Prostate gland (tissue), 2 donors: ENCODE results near the gene MIF. TPM values are rescaled to one million over a fixed set of nuclear protein-coding genes. Genes with fewer than 3 reads are reported as not detected.
"Not testable (repeated sequence)": the region's sequence is repeated elsewhere in the genome, so short reads cannot be mapped to it uniquely, and the experiment has no call there.

Experiments
- DNase-seq: peaks from one replicate; pipeline ENCODE4 v3.0.0-alpha.2; 2019; ENCODE audit warnings: low spot score
- H3K27ac ChIP-seq, 2 donors: fragments of 200-600 bp; sonication (generic); 2 replicates each; pipeline ENCODE4 v1.5.1; 2017 to 2019
- H3K27me3 ChIP-seq: fragments of 200-600 bp; sonication (generic); replicated peaks from 2 replicates; pipeline ENCODE4 v1.5.1; 2019; ENCODE audit not compliant: insufficient read depth
- H3K36me3 ChIP-seq, 2 donors: fragments of 200-600 bp; sonication (generic); 1 replicate in 1 of 2; 2 replicates in 1 of 2; pipeline versions ENCODE4 v1.5.1 to v1.8.1; 2017 to 2019
- H3K4me1 ChIP-seq: fragments of 200-600 bp; sonication (generic); replicated peaks from 2 replicates; pipeline ENCODE4 v1.5.1; 2019
- H3K4me3 ChIP-seq, 2 donors: fragments of 200-600 bp; sonication (generic); 2 replicates each; pipeline ENCODE4 v1.5.1; 2017 to 2019
- H3K9me3 ChIP-seq: fragments of 200-600 bp; sonication (generic); 2 replicates; pipeline ENCODE4 v1.5.1; 2017
- POLR2A ChIP-seq: fragments of 450-650 bp; IDR thresholded peaks from one replicate; pipeline ENCODE4 v1.6.1; 2016; ENCODE audit warnings: antibody characterized with exemption, mild to moderate bottlenecking
- POLR2AphosphoS5 ChIP-seq: sonication (generic); formaldehyde crosslinking; IDR thresholded peaks from one replicate; pipeline ENCODE4 v1.6.1; 2017; ENCODE audit warnings: antibody characterized with exemption
- WGBS: methylation state at CpG from one replicate; pipeline ENCODE4 v1.1.5; 2018; 5-methylcytosine and 5-hydroxymethylcytosine counted together
- intact Hi-C: fragments of 100-400 bp; cut with DNase I; formaldehyde crosslinking; loops from one replicate; pipeline ENCODE4 v1.14.2; 2022
- small RNA-seq, 2 donors: library from RNA; depleted of rRNA; stranded (forward); fragments of <200 nt; gene quantifications; one replicate each; pipeline ENCODE3, GENCODE V24; 2016
- total RNA-seq, 2 donors: library from RNA; depleted of rRNA; stranded (reverse); fragments of >200 nt; gene quantifications; one replicate each; pipeline ENCODE4 v1.1.0, GENCODE V29; 2016
- TF ChIP-seq, protein P1 (sequence below), 4 experiments: fragments of 200-600 bp in 2 of 4; fragments of 450-650 bp in 2 of 4; sonication (generic) in 2 of 4; IDR thresholded peaks; 1 replicate in 3 of 4; 2 replicates in 1 of 4; pipeline ENCODE4 v1.5.1; 2016 to 2019; ENCODE audit warnings: antibody characterized with exemption in 4 of 4, mild to moderate bottlenecking in 2 of 4, moderate library complexity in 2 of 4

Gene MIF
- total RNA-seq, 2 donors from 2014 or later, result 501 to 587 TPM

DNA sequence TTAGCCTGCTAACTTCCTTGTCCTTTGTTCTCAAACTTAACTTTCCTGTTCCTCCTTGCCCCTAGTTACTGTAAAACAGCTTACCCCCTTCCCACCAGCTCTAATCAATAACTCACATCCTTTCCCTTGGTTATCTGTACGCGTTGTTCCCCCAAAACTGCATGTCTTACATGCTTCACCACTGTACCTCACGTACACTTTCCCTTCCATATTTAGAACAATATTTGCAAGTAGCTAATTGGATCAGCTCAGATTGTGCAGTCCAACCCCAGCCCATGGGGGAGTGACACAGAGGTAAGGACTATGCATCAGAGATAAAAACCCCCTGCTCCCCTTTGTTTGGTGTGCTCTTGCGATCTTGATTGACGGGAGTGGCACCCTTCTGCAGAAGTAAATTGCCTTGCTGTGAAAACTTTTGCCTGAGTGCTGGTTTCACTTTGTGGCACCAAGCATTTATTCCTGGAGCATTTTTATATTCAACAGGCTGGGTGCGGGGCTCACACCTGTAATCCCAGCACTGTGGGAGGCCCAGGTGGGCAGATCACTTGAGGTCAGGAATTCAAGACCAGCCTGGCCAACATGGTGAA lies 30.9 kb downstream of the MIF start:
- TF ChIP-seq POLR2A, result no peak
- TF ChIP-seq POLR2AphosphoS5, result no peak
- TF ChIP-seq, protein P1, sequence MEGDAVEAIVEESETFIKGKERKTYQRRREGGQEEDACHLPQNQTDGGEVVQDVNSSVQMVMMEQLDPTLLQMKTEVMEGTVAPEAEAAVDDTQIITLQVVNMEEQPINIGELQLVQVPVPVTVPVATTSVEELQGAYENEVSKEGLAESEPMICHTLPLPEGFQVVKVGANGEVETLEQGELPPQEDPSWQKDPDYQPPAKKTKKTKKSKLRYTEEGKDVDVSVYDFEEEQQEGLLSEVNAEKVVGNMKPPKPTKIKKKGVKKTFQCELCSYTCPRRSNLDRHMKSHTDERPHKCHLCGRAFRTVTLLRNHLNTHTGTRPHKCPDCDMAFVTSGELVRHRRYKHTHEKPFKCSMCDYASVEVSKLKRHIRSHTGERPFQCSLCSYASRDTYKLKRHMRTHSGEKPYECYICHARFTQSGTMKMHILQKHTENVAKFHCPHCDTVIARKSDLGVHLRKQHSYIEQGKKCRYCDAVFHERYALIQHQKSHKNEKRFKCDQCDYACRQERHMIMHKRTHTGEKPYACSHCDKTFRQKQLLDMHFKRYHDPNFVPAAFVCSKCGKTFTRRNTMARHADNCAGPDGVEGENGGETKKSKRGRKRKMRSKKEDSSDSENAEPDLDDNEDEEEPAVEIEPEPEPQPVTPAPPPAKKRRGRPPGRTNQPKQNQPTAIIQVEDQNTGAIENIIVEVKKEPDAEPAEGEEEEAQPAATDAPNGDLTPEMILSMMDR (IDR thresholded peaks at IDR 0.05), result no peak
- Histone ChIP-seq H3K36me3 (no peaks in the 10 kb centered on the region), H3K27ac (no peak overlapping the region), H3K27me3 (no peaks in the 10 kb centered on the region), H3K4me3 (no peak overlapping the region), H3K4me1 (no peaks in the 10 kb centered on the region), H3K9me3 (no peaks in the 10 kb centered on the region)
- DNase-seq, result no peak
- 78% methylated on average over 6 of the region's 6 CpGs for WGBS
- intact Hi-C loops, result loop anchor here (5.0 kb wide), 1 partner anchor 47 kb away; the partner anchor contains the start of gene DDT

DNA sequence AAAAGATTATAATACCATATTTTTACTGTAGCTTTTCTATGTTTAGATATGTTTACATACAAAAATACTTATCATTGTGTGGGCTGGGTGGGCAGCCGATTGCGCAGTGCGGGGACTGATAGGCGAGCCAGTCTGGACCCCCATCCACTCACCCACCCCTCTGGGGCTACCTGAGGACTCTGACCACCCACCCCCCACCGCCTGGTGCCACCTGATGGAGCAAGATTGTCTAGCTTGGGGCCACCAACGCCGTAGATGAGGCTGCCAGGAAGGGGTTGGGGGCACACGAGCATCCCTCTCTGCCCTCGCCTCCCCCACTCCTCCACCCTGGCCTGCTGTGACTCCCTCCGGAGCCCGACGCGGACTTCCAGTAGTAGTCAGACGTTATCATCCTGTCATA lies 32.4 kb downstream of the MIF start:
- no peak for DNase-seq
- WGBS, result 68% methylated on average over 14 of the region's 14 CpGs
- intact Hi-C loops, result loop anchor here (5.0 kb wide), 1 partner anchor 46 kb away; the partner anchor contains the start of gene DDT
- H3K36me3 ChIP-seq, result no peaks in the 10 kb centered on the region
- H3K4me1 ChIP-seq, result no peaks in the 10 kb centered on the region
- TF ChIP-seq POLR2AphosphoS5 (no peak), POLR2A (no peak)
- TF ChIP-seq, protein P1 (IDR thresholded peaks at IDR 0.05), result no peak
- no peak overlapping the region for H3K4me3 ChIP-seq
- no peaks in the 10 kb centered on the region for H3K27me3 ChIP-seq
- no peak overlapping the region for H3K27ac ChIP-seq
- H3K9me3 ChIP-seq, result no peaks in the 10 kb centered on the region

DNA sequence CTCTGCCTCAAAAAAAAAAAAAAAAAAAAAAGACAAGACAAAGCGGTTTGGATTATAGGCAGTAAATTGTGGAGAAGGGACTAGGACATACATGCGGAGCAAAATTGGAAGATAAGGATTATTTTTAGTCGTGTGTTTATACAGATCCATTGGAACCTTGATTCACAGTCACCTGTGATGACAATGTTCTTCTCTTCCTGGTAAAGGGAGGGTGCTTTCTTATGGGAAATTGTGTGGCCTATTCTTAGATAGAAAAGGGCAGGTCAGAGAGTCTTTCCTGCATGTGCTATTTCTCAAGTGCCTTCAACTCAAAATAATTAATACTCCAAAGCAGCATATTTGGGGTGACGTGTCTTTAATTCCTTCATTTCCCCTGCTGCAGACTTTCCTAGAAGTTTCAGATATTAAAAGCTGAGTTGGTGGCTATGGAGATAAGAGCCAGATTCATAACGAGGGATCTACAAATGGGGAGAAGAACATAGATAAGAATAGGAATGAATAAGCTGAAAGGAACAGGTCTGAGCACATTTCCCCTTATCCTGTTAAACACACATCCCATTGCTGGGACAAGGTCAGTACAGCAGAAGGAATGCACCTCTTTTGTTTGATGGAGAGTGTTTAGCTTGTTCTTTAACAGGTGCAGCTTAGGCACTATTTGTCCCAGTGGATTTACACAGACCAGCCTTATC lies 44.3 kb downstream of the MIF start:
- Histone ChIP-seq H3K4me3 (no peak overlapping the region), H3K27ac (peak overlapping the region in 1 of 2 donors; percentile 62), H3K4me1 (no peaks in the 10 kb centered on the region), H3K9me3 (no peaks in the 10 kb centered on the region), H3K36me3 (no peaks in the 10 kb centered on the region), H3K27me3 (no peaks in the 10 kb centered on the region)
- intact Hi-C loops, result no loop called here
- WGBS, result 50% methylated on average over 5 of the region's 5 CpGs
- TF ChIP-seq, protein P1 (IDR thresholded peaks at IDR 0.05), result no peak
- TF ChIP-seq POLR2A (no peak), POLR2AphosphoS5 (peak; percentile 89)
- peak; percentile 56 for DNase-seq

DNA sequence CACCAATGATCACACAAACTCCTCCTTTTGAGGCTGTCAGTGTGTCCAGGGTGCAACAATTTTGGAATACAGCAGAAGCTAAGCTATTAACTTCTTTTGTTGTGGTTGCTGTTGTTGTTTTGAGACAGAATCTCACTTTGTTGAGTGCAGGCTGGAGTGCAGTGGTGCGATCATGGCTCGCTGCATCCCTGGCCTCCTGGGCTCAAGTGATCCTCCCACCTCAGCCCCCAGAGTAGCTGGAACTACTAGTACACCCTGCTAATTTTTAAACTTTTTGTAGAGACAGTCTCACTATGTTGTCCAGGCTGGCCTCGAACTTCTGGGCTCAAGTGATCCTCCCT lies 44.8 kb downstream of the MIF start:
- no peak for TF ChIP-seq POLR2A
- TF ChIP-seq POLR2AphosphoS5, result no peak
- TF ChIP-seq, protein P1 (IDR thresholded peaks at IDR 0.05), result no peak
- 55% methylated on average over 3 of the region's 3 CpGs for WGBS
- intact Hi-C loops, result no loop called here

DNA sequence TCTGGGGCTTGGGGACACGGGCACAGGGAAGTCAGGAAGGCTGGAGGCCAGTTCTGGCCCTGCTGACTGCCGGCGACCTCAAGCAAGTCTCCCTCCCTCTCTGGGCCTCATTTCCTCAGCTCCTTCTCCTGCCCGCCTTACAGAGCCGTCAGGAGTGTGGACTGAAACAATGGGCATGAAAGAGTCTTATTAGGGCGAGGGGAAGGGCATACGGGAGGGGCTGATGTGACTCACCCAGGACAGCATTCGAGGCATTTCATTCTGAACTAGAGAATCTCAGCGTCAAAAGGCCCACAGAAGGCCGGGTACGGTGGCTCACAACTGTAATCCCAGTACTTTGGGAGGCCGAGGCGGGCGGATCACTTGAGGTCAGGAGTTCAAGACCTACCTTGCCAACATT lies 46.0 kb downstream of the MIF start:
- H3K27me3 ChIP-seq, H3K9me3 ChIP-seq, H3K4me1 ChIP-seq, H3K4me3 ChIP-seq, H3K36me3 ChIP-seq, DNase-seq, H3K27ac ChIP-seq, intact Hi-C loops: not testable (repeated sequence)
- whole genome bisulfite sequencing, result 59% methylated on average over 6 of the region's 14 CpGs

More for the DNA sequence above, 44.8 kb downstream of the MIF start:
- no peaks in the 10 kb centered on the region for H3K27me3 ChIP-seq
- no peaks in the 10 kb centered on the region for H3K36me3 ChIP-seq
- no peak for DNase-seq
- no peak overlapping the region for H3K4me3 ChIP-seq
- H3K4me1 ChIP-seq, result no peaks in the 10 kb centered on the region
- H3K27ac ChIP-seq, result peak overlapping the region in 1 of 2 donors; percentile 62
- no peaks in the 10 kb centered on the region for H3K9me3 ChIP-seq

Small RNA genes within 50 kb of the gene (small RNA-seq; reads per million reads assigned to genes)
- 0 reads per million in 2 donors for gene RN7SL268P

Other genes with a start within 250 kb of the MIF start
- gene RGL4, start 203.4 kb upstream of the MIF start, total RNA-seq, result under 1 TPM in 1 of 2 donors, not detected in 1; 0.91 TPM
- 1 to 10 TPM; 5.2 to 8.1 TPM for gene ZNF70, start 143.3 kb upstream of the MIF start, total RNA-seq
- gene VPREB3, start 140.0 kb upstream of the MIF start, total RNA-seq, result not detected
- gene C22orf15, start 131.4 kb upstream of the MIF start, total RNA-seq, result not detected
- 10 to 100 TPM; 17.3 to 59.3 TPM for gene CHCHD10, start 126.4 kb upstream of the MIF start, total RNA-seq
- gene MMP11, start 121.5 kb upstream of the MIF start, total RNA-seq, result 10 to 100 TPM in 1 of 2 donors, 1 to 10 TPM in 1; 6.3 to 26.6 TPM
- gene SMARCB1, start 107.4 kb upstream of the MIF start, total RNA-seq, result 100 to 1,000 TPM in 1 of 2 donors, 10 to 100 TPM in 1; 77.2 to 136 TPM
- gene DERL3, start 55.4 kb upstream of the MIF start, total RNA-seq, result 1 to 10 TPM in 1 of 2 donors, not detected in 1; 6.9 TPM
- 10 to 100 TPM; 15.1 to 27.0 TPM for gene SLC2A11, start 36.5 kb upstream of the MIF start, total RNA-seq
- 10 to 100 TPM in 1 of 2 donors, 1 to 10 TPM in 1; 3.9 to 16.2 TPM for gene GSTT2B, start 66.8 kb downstream of the MIF start, total RNA-seq
- 1 to 10 TPM in 1 of 2 donors, not detected in 1; 2.2 TPM for gene DDTL, start 72.5 kb downstream of the MIF start, total RNA-seq
- gene DDT, start 80.1 kb downstream of the MIF start, total RNA-seq, result 100 to 1,000 TPM; 131 to 285 TPM
- not detected for gene GSTT2, start 85.8 kb downstream of the MIF start, total RNA-seq
- gene GSTT4, start 111.1 kb downstream of the MIF start, total RNA-seq, result under 1 TPM in 1 of 2 donors, not detected in 1; 0.80 TPM
- 10 to 100 TPM; 41.1 to 85.8 TPM for gene CABIN1, start 116.9 kb downstream of the MIF start, total RNA-seq